Lower leg skin (tissue), 4 donors: ENCODE measurements around the gene PPFIA1. TPM values are rescaled to one million over a fixed set of nuclear protein-coding genes. Genes with fewer than 3 reads are reported as not detected.

Experiments
- DNase-seq, 2 donors: peaks; one replicate each; pipeline ENCODE4 v3.0.0-alpha.2; 2019; ENCODE audit warnings: low spot score in 2 of 2
- H3K4me3 ChIP-seq: fragments of 200-600 bp; sonication (generic); 2 replicates; pipeline ENCODE4 v1.5.1; 2017; ENCODE audit warnings: mild to moderate bottlenecking, low read depth; ENCODE audit not compliant: poor library complexity, severe bottlenecking
- POLR2A ChIP-seq, 2 donors: fragments of 450-650 bp; IDR thresholded peaks; one replicate each; pipeline ENCODE4 v1.6.1; 2016 to 2017; ENCODE audit warnings: antibody characterized with exemption in 2 of 2, mild to moderate bottlenecking in 1 of 2, moderate library complexity in 1 of 2
- WGBS, 2 donors: methylation state at CpG; one replicate each; pipeline ENCODE4 v1.1.5; 2018; 5-methylcytosine and 5-hydroxymethylcytosine counted together
- intact Hi-C: fragments of 100-400 bp; cut with DNase I; formaldehyde crosslinking; loops from one replicate; pipeline ENCODE4 v1.15.0; 2023; ENCODE audit warnings: low total_unique reads
- total RNA-seq, 4 donors: library from RNA; depleted of rRNA; stranded (reverse); fragments of >200 nt; gene quantifications; one replicate each; pipeline ENCODE4 v1.1.0, GENCODE V29; 2016
- TF ChIP-seq, protein P1 (sequence below), 3 donors: fragments of 450-650 bp; IDR thresholded peaks; one replicate each; pipeline ENCODE4 v1.5.1; 2016; ENCODE audit warnings: antibody characterized with exemption in 3 of 3, mild to moderate bottlenecking in 3 of 3, moderate library complexity in 2 of 3

PPFIA1 gene
- total RNA-seq, 4 donors from 2014 or later = 31.9 to 61.7 (median 48.5) TPM

DNA sequence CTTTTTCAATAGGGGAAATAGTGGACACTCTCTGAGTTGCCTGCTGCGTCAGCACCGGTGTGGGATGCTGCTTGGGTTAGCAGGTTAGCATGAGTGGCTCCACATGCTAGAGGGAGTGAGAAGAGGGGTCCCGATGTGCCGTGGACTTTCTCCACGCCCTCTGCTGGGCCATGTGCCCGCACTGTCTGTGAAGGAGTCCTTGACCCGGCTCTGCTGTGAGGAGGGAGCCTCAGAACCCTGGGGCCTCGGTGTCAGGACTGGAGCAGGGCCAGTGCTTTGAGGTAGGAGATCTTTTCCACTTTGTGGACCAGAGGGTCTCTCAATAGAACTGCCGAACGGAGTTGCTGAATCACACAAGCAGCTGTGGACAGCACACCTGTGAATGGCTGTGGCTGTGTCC, 142.7 kb downstream of the PPFIA1 start:
- intact Hi-C loops = no loop called here
- DNase-seq = no peak
- TF ChIP-seq, protein P1, sequence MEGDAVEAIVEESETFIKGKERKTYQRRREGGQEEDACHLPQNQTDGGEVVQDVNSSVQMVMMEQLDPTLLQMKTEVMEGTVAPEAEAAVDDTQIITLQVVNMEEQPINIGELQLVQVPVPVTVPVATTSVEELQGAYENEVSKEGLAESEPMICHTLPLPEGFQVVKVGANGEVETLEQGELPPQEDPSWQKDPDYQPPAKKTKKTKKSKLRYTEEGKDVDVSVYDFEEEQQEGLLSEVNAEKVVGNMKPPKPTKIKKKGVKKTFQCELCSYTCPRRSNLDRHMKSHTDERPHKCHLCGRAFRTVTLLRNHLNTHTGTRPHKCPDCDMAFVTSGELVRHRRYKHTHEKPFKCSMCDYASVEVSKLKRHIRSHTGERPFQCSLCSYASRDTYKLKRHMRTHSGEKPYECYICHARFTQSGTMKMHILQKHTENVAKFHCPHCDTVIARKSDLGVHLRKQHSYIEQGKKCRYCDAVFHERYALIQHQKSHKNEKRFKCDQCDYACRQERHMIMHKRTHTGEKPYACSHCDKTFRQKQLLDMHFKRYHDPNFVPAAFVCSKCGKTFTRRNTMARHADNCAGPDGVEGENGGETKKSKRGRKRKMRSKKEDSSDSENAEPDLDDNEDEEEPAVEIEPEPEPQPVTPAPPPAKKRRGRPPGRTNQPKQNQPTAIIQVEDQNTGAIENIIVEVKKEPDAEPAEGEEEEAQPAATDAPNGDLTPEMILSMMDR (IDR thresholded peaks at IDR 0.05) = no peak
- no peak for TF ChIP-seq POLR2A (IDR thresholded peaks at IDR 0.05)
- WGBS, 2 donors = 91 to 94% methylated on average over 8 to 10 of the region's 10 CpGs
- no peak overlapping the region for H3K4me3 ChIP-seq

DNA sequence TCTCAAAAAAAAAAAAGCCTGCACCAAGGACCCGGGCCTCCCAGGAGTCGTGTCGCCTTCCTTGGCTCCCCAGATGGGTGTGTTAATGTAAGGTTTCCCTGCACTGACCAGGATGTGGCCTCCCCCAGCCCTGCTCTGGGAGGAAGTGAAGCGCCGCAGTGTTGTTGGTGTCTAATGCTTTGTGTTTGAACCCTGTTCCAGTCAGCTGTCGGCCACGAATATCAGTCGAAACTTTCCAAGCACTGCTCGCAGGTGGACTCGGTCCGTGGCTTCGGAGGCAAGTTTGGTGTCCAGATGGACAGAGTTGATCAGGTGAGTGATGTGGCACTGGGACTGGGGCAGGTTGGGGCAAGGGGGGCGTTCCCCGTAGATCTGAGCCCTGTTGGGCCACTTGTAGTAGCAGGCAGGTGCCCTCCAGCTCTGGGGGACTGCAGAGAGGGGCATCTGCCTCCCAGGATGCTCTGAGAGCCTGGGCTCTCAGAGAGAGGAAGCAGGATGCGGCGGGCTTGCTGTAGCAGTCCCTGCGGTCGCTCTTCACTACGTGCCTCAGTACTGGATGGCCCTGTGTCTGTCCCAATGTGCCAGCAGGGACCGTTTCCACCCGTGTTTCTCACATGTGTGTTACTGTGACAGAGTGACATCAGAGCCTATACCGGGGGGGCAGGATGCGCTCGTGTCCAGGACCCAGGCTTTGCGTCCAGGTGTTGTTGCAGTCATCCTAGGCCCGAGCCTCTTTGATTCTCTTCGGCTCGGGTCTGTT, 144.0 kb downstream of the PPFIA1 start:
- intact Hi-C loops = no loop called here
- no peak for TF ChIP-seq POLR2A (IDR thresholded peaks at IDR 0.05)
- TF ChIP-seq, protein P1 (IDR thresholded peaks at IDR 0.05) = no peak
- whole genome bisulfite sequencing, 2 donors = 90 to 92% methylated on average over 26 to 28 of the region's 28 CpGs
- no peak overlapping the region for H3K4me3 ChIP-seq
- DNase-seq = no peak

DNA sequence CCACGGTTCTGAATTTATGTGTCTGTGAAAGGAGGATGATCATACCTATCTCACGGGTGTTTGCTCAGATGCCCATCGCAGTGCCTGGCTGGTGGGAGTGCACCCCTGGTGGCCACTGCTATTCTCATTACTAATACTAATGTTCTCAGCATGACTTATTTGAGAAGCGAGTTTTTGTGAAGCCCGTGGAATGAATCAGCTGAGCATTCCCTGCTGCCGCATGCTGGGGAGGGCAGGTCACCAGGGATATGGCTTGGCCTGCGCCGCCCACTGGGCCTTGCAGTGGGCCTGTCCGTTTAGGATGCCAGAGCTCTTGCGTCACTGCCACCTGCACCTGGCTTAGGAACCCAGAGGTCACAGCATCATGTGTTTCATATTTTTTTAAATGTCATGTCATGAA, 144.7 kb downstream of the PPFIA1 start:
- no peak for DNase-seq
- TF ChIP-seq POLR2A (IDR thresholded peaks at IDR 0.05) = no peak
- no peak overlapping the region for H3K4me3 ChIP-seq
- intact Hi-C loops = no loop called here
- 43 to 79% methylated on average over 10 of the region's 10 CpGs for whole genome bisulfite sequencing, 2 donors

DNA sequence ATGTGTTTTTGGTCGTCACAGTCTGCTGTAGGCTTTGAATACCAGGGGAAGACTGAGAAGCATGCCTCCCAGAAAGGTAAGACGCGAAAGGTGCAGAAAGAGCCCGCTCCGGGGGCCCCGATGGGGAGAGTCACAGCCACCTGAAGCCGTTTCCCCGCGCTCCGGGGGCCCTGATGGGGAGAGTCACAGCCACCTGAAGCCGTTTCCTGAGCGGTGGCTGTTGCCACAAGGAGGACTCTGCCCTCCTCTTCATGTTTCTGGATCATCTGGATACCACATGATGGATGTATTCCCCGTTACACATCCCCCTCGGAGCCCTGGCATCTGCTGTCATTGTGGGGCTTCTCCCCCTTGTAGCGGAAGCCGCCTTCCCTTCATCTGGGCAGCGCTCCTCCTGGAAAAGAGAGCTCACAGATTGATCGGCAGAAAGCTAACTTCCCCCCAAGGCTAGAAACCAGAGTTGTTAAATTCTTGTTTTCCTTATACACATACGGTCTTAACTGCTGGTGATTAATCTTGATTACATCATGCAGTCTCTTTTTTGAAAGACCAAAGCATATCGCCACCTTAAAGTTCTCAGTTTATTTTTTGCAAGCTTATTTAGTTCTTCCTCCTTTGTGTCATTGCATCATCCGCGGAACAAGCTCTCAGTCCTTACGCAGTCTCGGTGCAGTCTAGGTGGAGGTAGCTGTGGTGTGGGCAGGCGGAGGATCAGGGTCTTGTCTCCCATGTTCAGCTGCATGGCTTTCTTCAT, 145.3 kb downstream of the PPFIA1 start:
- no peak for DNase-seq
- intact Hi-C loops = no loop called here
- TF ChIP-seq POLR2A (IDR thresholded peaks at IDR 0.05) = no peak
- TF ChIP-seq, protein P1 (IDR thresholded peaks at IDR 0.05) = no peak
- 69 to 76% methylated on average over 25 of the region's 25 CpGs for WGBS, 2 donors
- H3K4me3 ChIP-seq = no peak overlapping the region

DNA sequence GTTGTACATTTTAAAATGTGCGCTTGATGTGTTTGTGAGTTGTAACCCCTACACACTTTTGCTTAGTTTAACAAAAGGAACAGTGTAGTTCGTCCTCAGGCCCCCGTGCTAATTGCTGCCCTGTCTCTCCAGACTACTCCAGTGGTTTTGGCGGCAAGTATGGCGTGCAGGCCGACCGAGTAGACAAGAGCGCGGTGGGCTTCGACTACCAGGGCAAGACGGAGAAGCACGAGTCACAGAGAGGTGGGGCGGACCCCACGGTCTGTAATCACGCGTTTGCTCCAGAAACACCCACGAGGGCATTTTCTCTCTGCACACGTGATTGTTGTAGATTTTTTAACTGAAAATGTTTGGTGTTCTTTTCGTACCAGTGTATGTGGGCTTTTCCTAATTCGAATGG, 146.4 kb downstream of the PPFIA1 start:
- no peak overlapping the region for H3K4me3 ChIP-seq
- 94 to 96% methylated on average over 20 of the region's 20 CpGs for WGBS, 2 donors
- no peak for TF ChIP-seq POLR2A (IDR thresholded peaks at IDR 0.05)
- TF ChIP-seq, protein P1 (IDR thresholded peaks at IDR 0.05) = no peak
- no peak for DNase-seq
- intact Hi-C loops = no loop called here

DNA sequence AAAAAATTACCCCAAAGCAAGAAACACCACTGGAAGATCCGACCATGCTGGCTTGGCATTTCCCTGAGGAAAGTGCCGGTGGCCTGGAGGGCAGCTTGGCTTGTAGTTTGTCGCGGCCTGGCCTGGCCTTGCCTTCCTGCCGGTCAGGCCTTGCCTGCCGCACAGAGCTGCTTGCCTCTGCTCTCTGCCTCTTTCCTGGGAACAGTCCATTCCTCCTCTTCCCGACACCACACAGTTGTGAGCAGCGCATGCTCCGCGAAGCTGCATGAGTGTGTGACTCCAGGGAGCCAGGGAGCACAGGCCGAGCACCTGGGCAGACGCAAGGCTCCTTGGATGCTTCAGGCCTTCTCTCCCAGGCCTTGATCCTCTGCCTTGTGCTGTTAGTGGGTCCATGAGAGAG, 147.6 kb downstream of the PPFIA1 start:
- TF ChIP-seq POLR2A (IDR thresholded peaks at IDR 0.05) = no peak
- TF ChIP-seq, protein P1 (IDR thresholded peaks at IDR 0.05) = no peak
- intact Hi-C loops = no loop called here
- no peak overlapping the region for H3K4me3 ChIP-seq
- 94 to 95% methylated on average over 12 of the region's 12 CpGs for WGBS, 2 donors
- no peak for DNase-seq
